ENCODE measurements around the gene DCTD. TPM values are rescaled to one million over a fixed set of nuclear protein-coding genes. Genes with fewer than 3 reads are reported as not detected.

DCTD gene
- total and polyA plus RNA-seq, 2 of the 13 experiments (the other 11 are each of a cell fraction or from before 2014, with no cell fraction given): 85.1 to 95.3 TPM

DNA sequence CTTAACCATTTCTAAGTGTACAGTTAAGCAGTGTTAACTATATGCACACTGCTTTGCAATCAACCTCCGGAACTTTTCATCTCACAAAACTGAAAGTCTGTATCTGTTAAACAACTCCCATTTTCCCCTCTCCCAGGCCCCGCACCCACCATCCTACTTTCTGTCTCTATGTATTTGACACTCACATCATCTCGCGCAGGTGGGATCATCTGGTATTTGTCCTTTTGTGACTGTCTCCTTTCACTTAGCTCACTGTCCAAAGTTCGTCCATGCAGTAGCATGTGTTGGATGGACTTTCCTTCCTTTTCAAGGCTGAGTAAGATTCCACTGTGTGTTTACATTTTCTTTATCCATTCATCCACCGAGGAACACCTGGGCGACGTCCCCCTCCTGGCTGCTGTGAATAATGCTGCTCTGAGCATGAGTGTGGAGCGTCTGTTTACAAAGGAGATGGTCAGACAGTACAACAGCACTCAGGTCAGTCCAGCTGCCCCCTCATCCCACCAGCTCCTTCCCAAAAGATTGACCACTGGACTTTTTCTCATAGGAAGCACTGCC, 39.8 kb downstream of the DCTD start (continued):
- TF ChIP-seq ZGPAT (CRISPR knock-in tag; IDR thresholded peaks at IDR 0.05) (peak; percentile 84), RFX3 (CRISPR knock-in tag; IDR thresholded peaks at IDR 0.05) (no peak), HOMEZ (CRISPR knock-in tag; IDR thresholded peaks at IDR 0.05; ENCODE audit: low read depth) (no peak), SRF (IDR thresholded peaks at IDR 0.05; ENCODE audit: low read depth, low read length) (no peak), NR2F1 (CRISPR knock-in tag; IDR thresholded peaks at IDR 0.05) (no peak), ZNF674 (CRISPR knock-in tag; IDR thresholded peaks at IDR 0.05; ENCODE audit: low read depth) (no peak), SMC3 (IDR thresholded peaks at IDR 0.05; ENCODE audit: low read length) (peak; percentile 63), ZSCAN30 (CRISPR knock-in tag; IDR thresholded peaks at IDR 0.05) (no peak), ZNF235 (CRISPR knock-in tag; IDR thresholded peaks at IDR 0.05; ENCODE audit: borderline replicate concordance) (no peak), PREB (CRISPR knock-in tag; IDR thresholded peaks at IDR 0.05) (no peak), ZNF780A (CRISPR knock-in tag; IDR thresholded peaks at IDR 0.05) (no peak), ZNF703 (CRISPR knock-in tag; IDR thresholded peaks at IDR 0.05; ENCODE audit: borderline replicate concordance) (no peak), ZNF7 (CRISPR knock-in tag; IDR thresholded peaks at IDR 0.05) (peak; percentile 98), SMARCE1 (IDR thresholded peaks at IDR 0.05; ENCODE audit: borderline replicate concordance) (no peak), MED8 (CRISPR knock-in tag; IDR thresholded peaks at IDR 0.05; ENCODE audit: insufficient replicate concordance) (peak; percentile 8), SOX6 (IDR thresholded peaks at IDR 0.05) (no peak), SOX6 (CRISPR knock-in tag; IDR thresholded peaks at IDR 0.05) (peak; percentile 91), ZNF20 (CRISPR knock-in tag; IDR thresholded peaks at IDR 0.05) (no peak), PHF8 (CRISPR knock-in tag; IDR thresholded peaks at IDR 0.05) (no peak), REXO4 (CRISPR knock-in tag; IDR thresholded peaks at IDR 0.05; ENCODE audit: borderline replicate concordance) (no peak), ZNF839 (CRISPR knock-in tag; IDR thresholded peaks at IDR 0.05; ENCODE audit: borderline replicate concordance) (no peak)
- TF ChIP-seq, protein P1, sequence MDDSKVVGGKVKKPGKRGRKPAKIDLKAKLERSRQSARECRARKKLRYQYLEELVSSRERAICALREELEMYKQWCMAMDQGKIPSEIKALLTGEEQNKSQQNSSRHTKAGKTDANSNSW (CRISPR knock-in tag; IDR thresholded peaks at IDR 0.05; ENCODE audit: borderline replicate concordance): no peak
- TF ChIP-seq, protein P2, sequence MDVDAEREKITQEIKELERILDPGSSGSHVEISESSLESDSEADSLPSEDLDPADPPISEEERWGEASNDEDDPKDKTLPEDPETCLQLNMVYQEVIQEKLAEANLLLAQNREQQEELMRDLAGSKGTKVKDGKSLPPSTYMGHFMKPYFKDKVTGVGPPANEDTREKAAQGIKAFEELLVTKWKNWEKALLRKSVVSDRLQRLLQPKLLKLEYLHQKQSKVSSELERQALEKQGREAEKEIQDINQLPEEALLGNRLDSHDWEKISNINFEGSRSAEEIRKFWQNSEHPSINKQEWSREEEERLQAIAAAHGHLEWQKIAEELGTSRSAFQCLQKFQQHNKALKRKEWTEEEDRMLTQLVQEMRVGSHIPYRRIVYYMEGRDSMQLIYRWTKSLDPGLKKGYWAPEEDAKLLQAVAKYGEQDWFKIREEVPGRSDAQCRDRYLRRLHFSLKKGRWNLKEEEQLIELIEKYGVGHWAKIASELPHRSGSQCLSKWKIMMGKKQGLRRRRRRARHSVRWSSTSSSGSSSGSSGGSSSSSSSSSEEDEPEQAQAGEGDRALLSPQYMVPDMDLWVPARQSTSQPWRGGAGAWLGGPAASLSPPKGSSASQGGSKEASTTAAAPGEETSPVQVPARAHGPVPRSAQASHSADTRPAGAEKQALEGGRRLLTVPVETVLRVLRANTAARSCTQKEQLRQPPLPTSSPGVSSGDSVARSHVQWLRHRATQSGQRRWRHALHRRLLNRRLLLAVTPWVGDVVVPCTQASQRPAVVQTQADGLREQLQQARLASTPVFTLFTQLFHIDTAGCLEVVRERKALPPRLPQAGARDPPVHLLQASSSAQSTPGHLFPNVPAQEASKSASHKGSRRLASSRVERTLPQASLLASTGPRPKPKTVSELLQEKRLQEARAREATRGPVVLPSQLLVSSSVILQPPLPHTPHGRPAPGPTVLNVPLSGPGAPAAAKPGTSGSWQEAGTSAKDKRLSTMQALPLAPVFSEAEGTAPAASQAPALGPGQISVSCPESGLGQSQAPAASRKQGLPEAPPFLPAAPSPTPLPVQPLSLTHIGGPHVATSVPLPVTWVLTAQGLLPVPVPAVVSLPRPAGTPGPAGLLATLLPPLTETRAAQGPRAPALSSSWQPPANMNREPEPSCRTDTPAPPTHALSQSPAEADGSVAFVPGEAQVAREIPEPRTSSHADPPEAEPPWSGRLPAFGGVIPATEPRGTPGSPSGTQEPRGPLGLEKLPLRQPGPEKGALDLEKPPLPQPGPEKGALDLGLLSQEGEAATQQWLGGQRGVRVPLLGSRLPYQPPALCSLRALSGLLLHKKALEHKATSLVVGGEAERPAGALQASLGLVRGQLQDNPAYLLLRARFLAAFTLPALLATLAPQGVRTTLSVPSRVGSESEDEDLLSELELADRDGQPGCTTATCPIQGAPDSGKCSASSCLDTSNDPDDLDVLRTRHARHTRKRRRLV (CRISPR knock-in tag; IDR thresholded peaks at IDR 0.05): no peak

Data from HepG2 (cell line).